Mucosa of gallbladder (tissue), 1 donor: ENCODE data around the gene PTGFR. TPM values are rescaled to one million over a fixed set of nuclear protein-coding genes. Genes with fewer than 3 reads are reported as not detected.

Experiments used
- DNase-seq: peaks from one replicate; pipeline ENCODE4 v3.0.0-alpha.2; 2020; ENCODE audit warnings: low spot score
- total RNA-seq: library from RNA; stranded (reverse); gene quantifications from one replicate; pipeline ENCODE4 v1.2.1, GENCODE V29; 2021
- donor health status: DM: no; HTN: no; CAD: no.

Gene PTGFR
- 4.3 TPM for total RNA-seq

- no peak for DNase-seq
Observed at GRCh38 chr1:78490861-78491450, at the start of gene PTGFR. TSS of gene PTGFR (plus strand) at chr1:78490974. CDS start at chr1:78492744, 1,770 bp downstream.

DNA sequence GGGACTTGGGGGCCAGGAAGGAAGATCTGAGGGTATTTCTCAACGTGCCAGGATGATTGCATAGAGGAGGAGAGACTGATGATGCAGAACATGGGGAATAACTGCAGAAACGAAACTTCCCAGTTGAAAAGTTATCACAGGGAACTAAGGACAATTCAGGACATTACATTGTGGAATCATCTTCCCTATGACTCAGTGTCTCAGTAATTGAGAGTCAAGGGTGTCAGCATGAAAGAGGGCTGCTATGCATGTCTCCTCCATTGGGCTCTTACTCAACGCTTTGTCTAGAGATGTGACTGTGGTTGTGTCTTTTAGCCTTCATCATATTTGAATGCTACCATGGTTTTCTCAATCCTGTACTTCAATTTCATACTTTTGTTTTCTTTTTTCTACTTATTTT, 48.9 kb upstream of the PTGFR start:
- no peak for DNase-seq

DNA sequence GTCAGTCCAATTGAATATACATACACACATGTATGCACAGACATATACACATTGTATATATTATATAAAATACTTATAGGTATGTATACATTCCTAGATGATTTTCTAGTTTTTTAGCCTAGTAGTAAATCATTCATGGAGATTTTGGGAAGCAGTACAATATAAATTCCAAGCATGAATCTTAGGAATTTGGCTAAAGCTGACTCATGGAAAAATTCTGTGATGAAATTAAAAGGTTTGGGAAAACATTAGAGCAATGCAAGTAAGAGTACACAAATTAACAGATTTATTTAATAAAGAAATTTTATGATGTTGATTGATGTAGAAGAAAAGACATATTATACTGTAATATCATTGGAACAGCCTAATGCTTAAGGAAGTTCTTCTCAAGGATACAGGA, 43.7 kb upstream of the PTGFR start:
- DNase-seq = no peak

DNA sequence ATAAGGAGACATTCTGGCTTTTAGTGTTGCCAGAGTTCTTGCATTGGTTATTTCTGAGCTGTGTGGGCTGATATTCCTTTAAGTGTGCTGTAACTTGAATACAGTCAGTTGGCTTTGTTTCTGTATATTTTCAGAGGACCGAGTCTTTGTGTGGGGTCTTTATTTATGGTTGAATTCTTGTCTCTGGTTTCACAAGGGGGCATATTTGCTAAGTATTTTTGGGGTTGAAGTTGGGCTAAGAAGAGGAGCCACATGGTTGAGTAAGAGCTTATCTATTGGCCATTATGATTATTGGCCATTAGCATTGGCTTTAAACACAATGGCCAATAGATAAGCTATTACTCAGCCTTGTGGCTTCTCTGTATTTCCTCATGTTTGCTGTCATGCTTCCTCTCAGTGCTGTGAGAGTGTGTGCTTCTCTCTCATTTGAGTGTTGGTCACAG, 26.3 kb upstream of the PTGFR start:
- DNase-seq = no peak

DNA sequence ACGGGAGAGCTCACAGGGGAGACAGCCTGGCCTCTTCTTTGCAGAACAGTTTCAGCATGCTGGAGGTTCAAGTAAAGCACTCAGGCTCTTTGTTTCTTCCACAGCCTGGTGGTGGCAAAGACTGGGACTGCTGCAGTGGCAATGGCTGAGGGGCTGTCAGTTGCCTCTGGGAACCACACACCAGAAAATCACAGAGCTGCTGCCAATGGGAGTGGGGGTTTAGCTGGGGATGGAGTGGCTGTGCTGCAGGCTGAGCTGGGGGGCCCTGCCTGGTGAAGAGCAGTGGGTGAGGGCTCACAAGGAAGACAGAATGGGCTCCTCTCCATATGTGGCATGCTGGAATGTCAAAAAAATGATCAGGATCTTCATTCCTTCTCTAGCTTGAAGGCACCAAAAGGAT, 25.6 kb upstream of the PTGFR start:
- no peak for DNase-seq

- no peak for DNase-seq
Observed at GRCh38 chr1:78468521-78468920, 22.3 kb upstream of the PTGFR start.

GRCh38 chr1:78469576-78469975, 21.2 kb upstream of the PTGFR start:
- DNase-seq = no peak

GRCh38 chr1:78471890-78472620, 18.7 kb upstream of the PTGFR start:
- no peak for DNase-seq

DNA sequence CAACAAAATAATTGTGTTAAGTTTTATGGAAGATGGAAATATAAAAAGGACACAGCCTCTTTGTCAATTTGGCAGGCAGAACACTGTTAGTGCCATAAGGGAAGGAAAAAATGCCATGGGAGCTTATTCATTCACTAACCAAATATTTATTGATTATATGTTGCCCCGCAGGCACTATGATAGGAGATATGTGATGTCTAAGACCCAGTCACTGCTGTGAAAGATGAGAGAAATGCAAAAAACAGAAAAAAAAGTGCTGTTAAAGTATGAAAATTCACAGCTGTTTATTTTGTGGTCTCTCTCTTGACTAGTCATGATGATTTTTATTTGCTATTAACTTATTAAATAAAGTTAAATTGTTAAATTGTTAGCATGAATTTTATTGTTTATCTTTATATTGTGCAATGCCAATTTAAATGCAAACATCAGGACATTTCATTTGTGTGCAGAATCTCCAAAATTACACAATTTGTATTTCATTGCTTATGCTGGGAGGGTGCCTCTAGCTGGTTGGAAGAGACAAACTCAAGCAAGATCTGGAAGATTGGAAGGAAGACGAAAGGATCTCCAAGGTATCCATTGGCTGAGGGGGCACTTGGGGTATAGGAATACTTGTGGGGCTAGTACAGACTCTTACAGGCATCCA, 17.8 kb upstream of the PTGFR start:
- no peak for DNase-seq

DNA sequence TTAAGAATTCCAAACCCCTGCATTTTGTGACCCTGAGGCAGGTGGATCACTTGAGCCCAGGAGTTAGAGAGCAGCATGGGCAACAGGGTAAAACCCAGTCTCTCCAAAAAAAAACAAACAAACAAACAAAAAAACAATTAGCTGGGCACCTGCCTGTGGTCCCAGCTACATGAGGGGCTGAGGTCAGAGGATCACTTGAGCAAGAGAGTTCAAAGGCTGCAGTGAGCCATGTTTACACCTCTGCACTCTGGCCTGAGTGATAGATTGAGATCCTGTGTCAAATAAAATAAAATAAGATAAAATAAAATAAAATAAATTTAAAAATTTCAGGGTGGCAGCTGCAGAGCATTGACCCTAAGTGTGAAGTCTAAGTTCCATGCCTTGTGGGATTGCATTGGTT, 16.7 kb upstream of the PTGFR start:
- DNase-seq = no peak

- DNase-seq = no peak
Observed at GRCh38 chr1:78475888-78476610, 14.7 kb upstream of the PTGFR start.

DNA sequence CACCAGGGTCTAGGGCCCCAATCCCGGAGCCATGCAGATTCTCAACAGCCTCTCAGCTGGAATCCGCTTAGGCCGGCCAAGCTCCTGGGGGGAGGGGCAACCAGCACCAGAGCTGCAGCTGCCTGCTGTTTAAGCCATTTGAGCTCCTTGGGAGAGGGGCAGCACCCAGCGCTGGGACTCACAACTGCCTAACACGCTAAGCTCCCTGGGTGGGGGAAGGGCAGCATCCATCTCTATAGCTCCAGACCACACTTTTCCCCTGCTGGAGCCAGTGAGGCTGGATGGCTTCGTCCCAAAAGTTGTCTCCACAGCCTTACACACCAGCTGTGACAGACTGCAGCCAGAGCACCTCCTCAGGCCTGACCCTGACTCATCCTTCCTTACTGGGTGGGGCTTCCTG, 6.9 kb upstream of the PTGFR start:
- no peak for DNase-seq

DNA sequence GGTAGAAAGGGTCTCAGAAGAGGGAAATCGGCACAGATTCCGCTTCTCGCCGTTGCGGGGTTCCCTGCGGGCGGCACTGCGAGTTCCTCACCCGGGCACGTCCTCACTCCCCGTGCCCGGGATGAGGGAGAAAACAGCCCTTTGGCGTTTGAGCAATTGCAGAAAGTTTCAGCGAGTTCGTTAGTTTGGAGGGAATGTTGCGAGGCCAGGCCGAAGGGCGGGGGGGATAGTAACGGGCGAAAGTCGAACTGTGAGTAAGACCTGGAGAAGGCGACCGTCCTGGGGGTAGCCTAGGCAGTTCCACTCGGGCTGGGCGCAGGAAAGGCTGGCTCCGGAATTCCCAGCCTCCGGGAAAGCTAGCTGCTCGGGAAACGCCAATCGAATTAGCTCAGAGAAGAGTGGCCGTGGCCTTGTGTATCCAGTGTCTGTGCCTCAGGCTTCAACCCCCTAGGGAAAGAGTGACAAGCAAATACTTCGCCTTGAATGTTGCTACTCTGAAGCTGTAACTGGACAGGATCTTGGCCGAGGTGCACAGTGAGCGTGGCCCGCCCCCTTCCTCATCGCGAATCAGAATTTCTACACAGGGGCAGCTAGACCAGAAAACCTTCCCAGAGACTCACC, 787 bp downstream of the PTGFR start:
- no peak for DNase-seq

- DNase-seq = no peak
Observed at GRCh38 chr1:78492386-78492950, 1.7 kb downstream of the PTGFR start.

GRCh38 chr1:78493451-78493850, 2.7 kb downstream of the PTGFR start:
- no peak for DNase-seq

GRCh38 chr1:78497201-78497600, 6.4 kb downstream of the PTGFR start:
- no peak for DNase-seq

- DNase-seq = no peak
Observed at GRCh38 chr1:78500529-78500928, 9.8 kb downstream of the PTGFR start.

DNA sequence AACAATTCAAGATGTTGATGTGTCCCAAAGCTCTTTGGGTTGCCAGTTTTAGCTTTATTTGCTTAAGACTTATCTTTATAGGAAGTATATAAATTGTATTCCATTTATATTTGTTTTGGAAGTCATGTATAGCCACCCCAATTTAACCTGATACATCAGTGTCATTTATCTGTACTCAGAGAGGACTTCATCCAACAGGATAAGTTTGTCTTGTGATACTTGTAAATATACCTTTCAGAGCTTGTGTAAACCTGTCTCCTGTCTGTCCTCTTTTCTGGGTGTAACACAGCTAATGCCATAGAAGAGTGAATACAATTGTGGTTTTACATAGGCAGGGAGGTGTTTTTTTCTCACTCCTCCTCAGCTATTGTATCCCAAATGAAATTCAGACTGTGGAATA, 10.4 kb downstream of the PTGFR start:
- DNase-seq = no peak

DNA sequence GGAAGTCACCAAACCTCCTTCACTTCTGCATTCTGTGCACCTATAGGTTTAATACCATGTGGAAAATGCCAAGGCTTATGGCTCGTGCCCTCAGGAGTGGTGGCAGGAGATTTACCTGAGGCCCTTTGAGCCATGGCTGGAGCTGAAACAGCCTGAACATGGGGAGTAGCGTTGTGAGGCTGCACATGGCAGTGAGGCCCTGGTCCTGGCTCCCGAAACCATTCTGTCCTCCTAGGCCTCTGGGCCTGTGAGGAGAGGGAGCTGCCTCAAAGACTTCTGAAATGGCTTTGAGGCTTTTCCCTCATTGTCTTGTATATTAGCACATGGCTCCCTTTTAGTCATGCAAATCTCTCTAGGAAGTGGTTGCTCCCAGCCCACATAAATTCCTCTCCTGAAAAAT, 20.6 kb downstream of the PTGFR start:
- no peak for DNase-seq

- no peak for DNase-seq
Observed at GRCh38 chr1:78516716-78517115, 25.9 kb downstream of the PTGFR start.

GRCh38 chr1:78519446-78519845, 28.7 kb downstream of the PTGFR start:
- DNase-seq = no peak

GRCh38 chr1:78520216-78520615, 29.4 kb downstream of the PTGFR start:
- no peak for DNase-seq
